Measurements from ENCODE around the gene URB2. TPM values are rescaled to one million over a fixed set of nuclear protein-coding genes. Genes with fewer than 3 reads are reported as not detected.

Gene URB2
- total and polyA plus RNA-seq, 2 experiments from 2014 or later: 4.7 to 7.5 TPM

DNA sequence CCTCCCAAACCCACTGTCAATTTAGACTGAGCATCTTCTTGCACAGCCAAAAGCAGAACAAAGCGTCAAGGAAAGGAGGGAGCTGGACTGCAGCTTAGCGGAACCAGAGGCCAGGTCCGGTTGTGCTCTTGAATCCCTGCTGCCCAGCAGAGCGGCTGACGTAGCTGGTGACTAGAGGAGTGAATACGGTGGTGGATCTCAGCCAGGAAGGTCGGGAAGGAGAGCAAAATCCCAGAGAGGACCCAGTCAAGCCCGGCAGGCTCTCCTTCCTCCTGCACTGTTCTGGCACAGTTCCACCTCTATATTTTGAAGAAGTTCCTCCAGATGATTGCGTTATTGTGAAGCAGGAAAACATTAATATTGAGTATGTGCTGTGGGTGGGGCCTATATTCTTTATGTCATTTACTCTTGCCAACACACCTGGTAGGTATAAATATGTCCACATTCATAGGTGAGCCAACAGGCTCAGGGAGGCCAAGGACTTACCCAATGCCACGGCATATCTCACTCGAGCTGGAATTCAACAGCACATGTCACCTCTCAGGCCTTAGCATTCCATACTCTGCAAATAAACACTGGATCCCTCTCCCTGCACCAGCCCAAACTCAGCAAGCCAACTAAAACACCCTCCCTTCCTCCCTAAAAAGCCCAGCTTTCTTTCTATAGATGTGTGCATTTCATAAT lies 43.9 kb upstream of the URB2 start:
- no peaks in the 10 kb centered on the region for H3K36me3 ChIP-seq
- H3K27me3 ChIP-seq: no peaks in the 10 kb centered on the region
- TF ChIP-seq, protein P1, sequence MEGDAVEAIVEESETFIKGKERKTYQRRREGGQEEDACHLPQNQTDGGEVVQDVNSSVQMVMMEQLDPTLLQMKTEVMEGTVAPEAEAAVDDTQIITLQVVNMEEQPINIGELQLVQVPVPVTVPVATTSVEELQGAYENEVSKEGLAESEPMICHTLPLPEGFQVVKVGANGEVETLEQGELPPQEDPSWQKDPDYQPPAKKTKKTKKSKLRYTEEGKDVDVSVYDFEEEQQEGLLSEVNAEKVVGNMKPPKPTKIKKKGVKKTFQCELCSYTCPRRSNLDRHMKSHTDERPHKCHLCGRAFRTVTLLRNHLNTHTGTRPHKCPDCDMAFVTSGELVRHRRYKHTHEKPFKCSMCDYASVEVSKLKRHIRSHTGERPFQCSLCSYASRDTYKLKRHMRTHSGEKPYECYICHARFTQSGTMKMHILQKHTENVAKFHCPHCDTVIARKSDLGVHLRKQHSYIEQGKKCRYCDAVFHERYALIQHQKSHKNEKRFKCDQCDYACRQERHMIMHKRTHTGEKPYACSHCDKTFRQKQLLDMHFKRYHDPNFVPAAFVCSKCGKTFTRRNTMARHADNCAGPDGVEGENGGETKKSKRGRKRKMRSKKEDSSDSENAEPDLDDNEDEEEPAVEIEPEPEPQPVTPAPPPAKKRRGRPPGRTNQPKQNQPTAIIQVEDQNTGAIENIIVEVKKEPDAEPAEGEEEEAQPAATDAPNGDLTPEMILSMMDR (IDR thresholded peaks at IDR 0.05; ENCODE audit: low read depth, low read length): no peak
- no peak overlapping the region for H3K4me3 ChIP-seq
- H3K9me3 ChIP-seq (ENCODE audit: low read depth): no peaks in the 10 kb centered on the region
- no peak overlapping the region for H3K27ac ChIP-seq
- H3K4me1 ChIP-seq (ENCODE audit: low read depth): peaks cover 9% of the 10 kb centered on the region
- peak; percentile 22 to 29 for DNase-seq (ENCODE audit: low read depth in 1 of 2, low spot score in 1 of 2)

DNA sequence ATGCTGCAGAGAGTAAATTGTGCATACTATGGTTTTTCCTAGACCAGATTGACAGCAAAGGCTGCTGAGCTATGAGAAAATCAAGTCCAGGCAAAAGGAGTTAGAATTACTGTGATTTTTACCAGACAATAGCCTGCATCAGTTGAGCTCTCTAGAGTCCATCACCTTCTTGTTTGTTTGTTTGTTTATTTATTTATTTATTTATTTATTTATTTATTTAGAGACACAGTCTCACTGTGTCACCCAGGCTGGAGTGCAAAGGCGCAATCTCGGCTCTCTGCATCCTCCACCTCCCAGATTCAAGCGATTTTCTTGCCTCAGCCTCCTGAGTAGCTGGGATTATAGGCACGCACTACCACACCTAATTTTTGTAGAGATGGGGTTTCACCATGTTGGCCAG lies 43.3 kb upstream of the URB2 start:
- Histone ChIP-seq H3K27ac (no peak overlapping the region), H3K36me3 (no peaks in the 10 kb centered on the region), H3K4me3 (no peak overlapping the region), H3K9me3 (ENCODE audit: low read depth) (no peaks in the 10 kb centered on the region), H3K27me3 (no peaks in the 10 kb centered on the region), H3K4me1 (ENCODE audit: low read depth) (peaks cover 9% of the 10 kb centered on the region)
- no peak for DNase-seq (ENCODE audit: low read depth in 1 of 2, low spot score in 1 of 2)
- TF ChIP-seq, protein P1 (IDR thresholded peaks at IDR 0.05; ENCODE audit: low read depth, low read length): no peak

DNA sequence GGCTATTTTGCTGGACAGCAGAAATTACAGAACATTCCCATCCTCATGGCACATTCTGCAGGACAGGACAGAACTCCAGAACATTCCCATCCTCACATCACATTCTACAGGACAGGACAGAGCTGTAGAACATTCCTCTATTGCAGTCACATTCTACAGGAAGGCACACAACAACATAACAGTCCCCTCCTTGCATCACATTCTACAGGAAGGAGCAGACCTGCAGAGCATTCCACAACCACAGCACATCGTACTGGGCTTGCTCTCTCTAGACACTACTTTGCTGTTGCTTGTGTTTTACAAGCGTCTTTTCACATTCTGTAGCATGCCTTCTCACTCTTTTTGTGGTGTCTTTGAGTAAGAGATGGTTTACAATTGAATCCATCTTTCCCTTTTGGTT lies 40.7 kb upstream of the URB2 start:
- H3K27ac ChIP-seq: no peak overlapping the region
- H3K4me1 ChIP-seq (ENCODE audit: low read depth): no peaks in the 10 kb centered on the region
- no peaks in the 10 kb centered on the region for H3K9me3 ChIP-seq (ENCODE audit: low read depth)
- H3K36me3 ChIP-seq: no peaks in the 10 kb centered on the region
- no peak overlapping the region for H3K4me3 ChIP-seq
- no peaks in the 10 kb centered on the region for H3K27me3 ChIP-seq
- TF ChIP-seq, protein P1 (IDR thresholded peaks at IDR 0.05; ENCODE audit: low read depth, low read length): no peak
- no peak for DNase-seq (ENCODE audit: low read depth in 1 of 2, low spot score in 1 of 2)

DNA sequence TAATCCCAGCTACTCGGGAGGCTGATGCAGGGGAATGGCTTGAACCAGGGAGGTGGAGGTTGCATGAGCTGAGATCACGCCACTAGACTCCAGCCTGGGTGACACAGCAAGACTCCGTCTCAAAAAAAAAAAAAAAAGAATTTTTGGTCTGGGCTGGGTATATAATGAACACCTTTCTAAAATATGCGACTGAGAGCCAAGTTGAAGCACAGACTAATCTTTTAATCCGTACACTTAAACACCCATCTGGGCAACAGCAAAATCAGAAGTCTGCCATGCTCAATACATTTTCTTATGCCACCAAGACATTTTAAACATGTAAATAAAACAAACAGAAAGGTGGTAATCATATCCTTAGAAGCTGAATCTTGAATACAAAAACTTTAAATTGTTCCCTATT lies 35.9 kb upstream of the URB2 start:
- peaks cover 5% of the 10 kb centered on the region for H3K36me3 ChIP-seq
- no peaks in the 10 kb centered on the region for H3K27me3 ChIP-seq
- TF ChIP-seq, protein P1 (IDR thresholded peaks at IDR 0.05; ENCODE audit: low read depth, low read length): no peak
- no peaks in the 10 kb centered on the region for H3K9me3 ChIP-seq (ENCODE audit: low read depth)
- H3K27ac ChIP-seq: no peak overlapping the region
- no peak for DNase-seq (ENCODE audit: low read depth in 1 of 2, low spot score in 1 of 2)
- H3K4me1 ChIP-seq (ENCODE audit: low read depth): no peaks in the 10 kb centered on the region
- H3K4me3 ChIP-seq: no peak overlapping the region

DNA sequence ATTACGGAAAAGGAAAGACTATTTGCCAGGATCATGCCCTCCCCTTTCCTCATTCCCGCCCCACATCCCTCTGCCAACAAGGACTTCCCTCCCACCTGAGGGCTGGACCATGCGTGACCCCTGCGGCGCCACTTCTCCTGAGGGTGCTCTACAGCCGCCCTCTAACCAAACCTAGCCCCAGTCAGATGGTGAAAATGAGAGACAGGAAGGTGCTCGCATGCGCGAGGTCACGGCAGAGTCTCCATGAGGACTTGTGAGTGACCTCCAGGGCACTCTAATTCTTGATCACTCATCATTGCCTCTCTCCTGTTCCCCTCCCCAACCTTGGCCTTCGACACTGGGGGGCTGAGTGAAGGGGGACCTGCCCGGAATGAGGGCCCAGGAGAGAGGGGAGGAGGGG lies 32.2 kb upstream of the URB2 start:
- DNase-seq (ENCODE audit: low read depth in 1 of 2, low spot score in 1 of 2): no peak
- no peaks in the 10 kb centered on the region for H3K27me3 ChIP-seq
- no peaks in the 10 kb centered on the region for H3K4me1 ChIP-seq (ENCODE audit: low read depth)
- no peak overlapping the region for H3K4me3 ChIP-seq
- TF ChIP-seq, protein P1 (IDR thresholded peaks at IDR 0.05; ENCODE audit: low read depth, low read length): no peak
- H3K36me3 ChIP-seq: peaks cover 5% of the 10 kb centered on the region
- H3K9me3 ChIP-seq (ENCODE audit: low read depth): no peaks in the 10 kb centered on the region
- no peak overlapping the region for H3K27ac ChIP-seq
